A549 (cell line): ENCODE results near the gene TBC1D20. TPM values are rescaled to one million over a fixed set of nuclear protein-coding genes. Genes with fewer than 3 reads are reported as not detected.
A peak's percentile ranks its signal among the peaks of the same experiment; 100 is the strongest.

ENCODE experiments used
- ATAC-seq, 2 experiments: fragments of 200-7000 bp in 1 of 2; fragments of >200 bp in 1 of 2; cut with Nextera tagmentation in 1 of 2; cut with Tn5 transposase in 1 of 2; 3 replicates each; pipeline versions ENCODE4 v1.8.0 to v1.9.1; 2018 to 2020; ENCODE audit warnings: mild to moderate bottlenecking in 1 of 2, moderate library complexity in 1 of 2
- CTCF ChIA-PET: fragments of 300-600 bp; sonication (Branson Sonifier 250); formaldehyde crosslinking; extraction: SDS; loops from one replicate; lab custom pipeline; 2021; ENCODE audit warnings: antibody characterized with exemption, inconsistent platforms; lab: Yijun Ruan, JAX
- POLR2A ChIA-PET: fragments of 350-600 bp; formaldehyde crosslinking; extraction: SDS; loops from one replicate; lab custom pipeline; 2021; ENCODE audit warnings: antibody characterized with exemption, inconsistent platforms; lab: Yijun Ruan, JAX
- DNase-seq, 2 experiments: peaks; one replicate each; pipeline versions ENCODE4 v3.0.0 to v3.0.0-alpha.2; 2011 to 2016; ENCODE audit warnings: low read depth in 1 of 2, low spot score in 1 of 2
- FAIRE-seq: peaks from 2 replicates; lab custom pipeline; 2011; peaks lifted over from hg19 to GRCh38; lab: Jason Lieb, UNC
- H3K27ac ChIP-seq, 2 experiments: fragments of >200 bp; sonication (Bioruptor Twin); formaldehyde crosslinking; 3 replicates each; pipeline ENCODE4 v1.5.1; 2016 to 2017
- H3K4me1 ChIP-seq: fragments of >200 bp; sonication (Bioruptor Twin); formaldehyde crosslinking; 3 replicates; pipeline ENCODE4 v1.6.1; 2016
- H3K4me2 ChIP-seq: fragments of >200 bp; sonication (Bioruptor Twin); formaldehyde crosslinking; 3 replicates; pipeline ENCODE4 v1.6.1; 2016
- H3K4me3 ChIP-seq: fragments of >200 bp; sonication (Bioruptor Twin); formaldehyde crosslinking; 3 replicates; pipeline ENCODE4 v1.5.1; 2016
- H3K9me3 ChIP-seq: fragments of >200 bp; sonication (Bioruptor Twin); formaldehyde crosslinking; 3 replicates; pipeline ENCODE4 v1.6.1; 2016
- BHLHE40 ChIP-seq: IDR thresholded peaks from 2 replicates; pipeline ENCODE4 v1.6.1; 2012; ENCODE audit warnings: low read depth, low read length, inconsistent platforms
- CBX8 ChIP-seq: fragments of 200-600 bp; sonication (generic); IDR thresholded peaks from 2 replicates; pipeline ENCODE4 v1.6.1; 2016
- CHD4 ChIP-seq: fragments of 200-600 bp; sonication (generic); IDR thresholded peaks from 2 replicates; pipeline ENCODE4 v1.6.1; 2016; ENCODE audit warnings: antibody characterized with exemption, mild to moderate bottlenecking, borderline replicate concordance
- CTCF ChIP-seq: fragments of >200 bp; sonication (Bioruptor Twin); formaldehyde crosslinking; IDR thresholded peaks from 3 replicates; pipeline ENCODE4 v1.5.1; 2016
- E2F6 ChIP-seq: IDR thresholded peaks from 2 replicates; pipeline ENCODE4 v1.6.1; 2012; ENCODE audit warnings: low read depth, borderline replicate concordance
- EHMT2 ChIP-seq: fragments of 200-600 bp; sonication (generic); IDR thresholded peaks from 2 replicates; pipeline ENCODE4 v1.6.1; 2016; ENCODE audit warnings: antibody characterized with exemption, low read depth, mild to moderate bottlenecking, moderate library complexity
- ESRRA ChIP-seq: fragments of 150-350 bp; IDR thresholded peaks from 2 replicates; pipeline ENCODE4 v1.6.1; 2014; ENCODE audit warnings: mild to moderate bottlenecking, low read length, borderline replicate concordance
- FOSB ChIP-seq: fragments of 250-450 bp; sonication (Bioruptor Pico); IDR thresholded peaks from 2 replicates; pipeline ENCODE4 v1.5.0; 2020; ENCODE audit warnings: mild to moderate bottlenecking, moderate library complexity
- FOSL2 ChIP-seq, 2 experiments: fragments of 450-650 bp in 1 of 2; fragments of >200 bp in 1 of 2; sonication (Bioruptor Twin) in 1 of 2; formaldehyde crosslinking; IDR thresholded peaks; 2 replicates each; pipeline versions ENCODE4 v1.5.0 to v1.6.1; 2016 to 2020; ENCODE audit warnings: mild to moderate bottlenecking in 1 of 2, moderate library complexity in 1 of 2
- GATA3 ChIP-seq: IDR thresholded peaks from 2 replicates; pipeline ENCODE4 v1.6.1; 2012; ENCODE audit warnings: borderline replicate concordance
- HDAC2 ChIP-seq: fragments of 200-600 bp; sonication (generic); IDR thresholded peaks from 2 replicates; pipeline ENCODE4 v1.6.1; 2016
- HOXA7 ChIP-seq: fragments of 250-450 bp; sonication (Bioruptor Pico); IDR thresholded peaks from 2 replicates; pipeline ENCODE4 v1.5.0; 2020; ENCODE audit warnings: mild to moderate bottlenecking, moderate library complexity
- HOXB13 ChIP-seq: fragments of 250-450 bp; sonication (Bioruptor Pico); IDR thresholded peaks from 2 replicates; pipeline ENCODE4 v1.5.0; 2020; ENCODE audit warnings: low read depth, mild to moderate bottlenecking, moderate library complexity
- HOXB5 ChIP-seq: fragments of 250-450 bp; sonication (Bioruptor Pico); IDR thresholded peaks from 2 replicates; pipeline ENCODE4 v1.5.0; 2020; ENCODE audit warnings: mild to moderate bottlenecking, moderate library complexity
- JUNB ChIP-seq: fragments of >200 bp; sonication (Bioruptor Twin); formaldehyde crosslinking; IDR thresholded peaks from 2 replicates; pipeline ENCODE4 v1.6.1; 2016
- KDM1A ChIP-seq: fragments of 200-600 bp; sonication (generic); IDR thresholded peaks from 2 replicates; pipeline ENCODE4 v1.6.1; 2016; ENCODE audit warnings: low read depth, mild to moderate bottlenecking
- MAFK ChIP-seq: fragments of 450-650 bp; IDR thresholded peaks from 2 replicates; pipeline ENCODE4 v1.6.1; 2014; ENCODE audit not compliant: partially characterized antibody
- NFE2L2 ChIP-seq: fragments of 150-350 bp; conservative IDR thresholded peaks from 2 replicates; pipeline ENCODE4 v1.6.1; 2014; ENCODE audit warnings: low read length
- NPAS2 ChIP-seq: fragments of 250-450 bp; sonication (Bioruptor Pico); IDR thresholded peaks from 2 replicates; pipeline ENCODE4 v1.8.0; 2022; ENCODE audit warnings: mild to moderate bottlenecking, moderate library complexity, borderline replicate concordance
- NR3C1 ChIP-seq: fragments of >200 bp; sonication (Bioruptor Twin); formaldehyde crosslinking; IDR thresholded peaks from 3 replicates; pipeline ENCODE4 v1.6.1; 2017
- PBX3 ChIP-seq: IDR thresholded peaks from 2 replicates; pipeline ENCODE4 v1.6.1; 2012
- POLR2A ChIP-seq: IDR thresholded peaks from 2 replicates; pipeline ENCODE4 v1.6.1; 2012; ENCODE audit warnings: mild to moderate bottlenecking, low read length
- RAD21 ChIP-seq, 2 experiments: fragments of >200 bp in 1 of 2; sonication (Bioruptor Twin) in 1 of 2; formaldehyde crosslinking in 1 of 2; IDR thresholded peaks in 1 of 2; conservative IDR thresholded peaks in 1 of 2; 2 replicates in 1 of 2; 3 replicates in 1 of 2; pipeline ENCODE4 v1.6.1; 2012 to 2018; ENCODE audit warnings: inconsistent platforms in 1 of 2
- RFX5 ChIP-seq: fragments of 450-650 bp; IDR thresholded peaks from 2 replicates; pipeline ENCODE4 v1.7.1; 2014; ENCODE audit warnings: antibody characterized with exemption, mild to moderate bottlenecking, moderate library complexity
- SMC3 ChIP-seq: fragments of >200 bp; sonication (Bioruptor Twin); formaldehyde crosslinking; IDR thresholded peaks from 3 replicates; pipeline ENCODE4 v1.6.1; 2018; ENCODE audit warnings: inconsistent platforms
- TFCP2L1 ChIP-seq: fragments of 250-450 bp; sonication (Bioruptor Pico); IDR thresholded peaks from 2 replicates; pipeline ENCODE4 v1.5.0; 2021; ENCODE audit warnings: mild to moderate bottlenecking
- ZC3H11A ChIP-seq: fragments of 450-650 bp; IDR thresholded peaks from 2 replicates; pipeline ENCODE4 v1.6.1; 2014; ENCODE audit warnings: antibody characterized with exemption, mild to moderate bottlenecking
- ZFP36 ChIP-seq: fragments of 450-650 bp; IDR thresholded peaks from 2 replicates; pipeline ENCODE4 v1.6.1; 2014; ENCODE audit warnings: borderline replicate concordance; ENCODE audit not compliant: partially characterized antibody
- WGBS: methylation state at CpG from one replicate; pipeline ENCODE4 v1.1.6; 2017; ENCODE audit errors: missing lambda C conversion rate; 5-methylcytosine and 5-hydroxymethylcytosine counted together
- polyA plus RNA-seq, 4 experiments: library from polyadenylated mRNA; depleted of rRNA in 3 of 4; stranded (reverse); fragments of >200 nt; fragmentation: RNase III in 1 of 4; extraction: RNeasy Plus Mini Kit Qiagen cat#74134 plus additional on column Dnase treatment in 1 of 4; gene quantifications; 2 replicates in 3 of 4; 3 replicates in 1 of 4; pipeline ENCODE4 v1.2.3, GENCODE V29; 2011 to 2017
- TF ChIP-seq, protein P1 (sequence below): fragments of 200-600 bp; sonication (generic); IDR thresholded peaks from 2 replicates; pipeline ENCODE4 v1.6.1; 2016; ENCODE audit warnings: antibody characterized with exemption, mild to moderate bottlenecking, moderate library complexity
- TF ChIP-seq, protein P2 (sequence below): IDR thresholded peaks from 2 replicates; pipeline ENCODE4 v1.6.1; 2012
- TF ChIP-seq, protein P3 (sequence below): fragments of >200 bp; sonication (Bioruptor Twin); formaldehyde crosslinking; IDR thresholded peaks from 2 replicates; pipeline ENCODE4 v1.6.1; 2016
- TF ChIP-seq, protein P4 (sequence below): fragments of >200 bp; sonication (Bioruptor Twin); formaldehyde crosslinking; IDR thresholded peaks from 3 replicates; pipeline ENCODE4 v1.6.1; 2016

TBC1D20 gene
- polyA plus RNA-seq, 2 of the 4 experiments (the other 2 are of a cell fraction): 28.0 to 43.4 TPM

DNA sequence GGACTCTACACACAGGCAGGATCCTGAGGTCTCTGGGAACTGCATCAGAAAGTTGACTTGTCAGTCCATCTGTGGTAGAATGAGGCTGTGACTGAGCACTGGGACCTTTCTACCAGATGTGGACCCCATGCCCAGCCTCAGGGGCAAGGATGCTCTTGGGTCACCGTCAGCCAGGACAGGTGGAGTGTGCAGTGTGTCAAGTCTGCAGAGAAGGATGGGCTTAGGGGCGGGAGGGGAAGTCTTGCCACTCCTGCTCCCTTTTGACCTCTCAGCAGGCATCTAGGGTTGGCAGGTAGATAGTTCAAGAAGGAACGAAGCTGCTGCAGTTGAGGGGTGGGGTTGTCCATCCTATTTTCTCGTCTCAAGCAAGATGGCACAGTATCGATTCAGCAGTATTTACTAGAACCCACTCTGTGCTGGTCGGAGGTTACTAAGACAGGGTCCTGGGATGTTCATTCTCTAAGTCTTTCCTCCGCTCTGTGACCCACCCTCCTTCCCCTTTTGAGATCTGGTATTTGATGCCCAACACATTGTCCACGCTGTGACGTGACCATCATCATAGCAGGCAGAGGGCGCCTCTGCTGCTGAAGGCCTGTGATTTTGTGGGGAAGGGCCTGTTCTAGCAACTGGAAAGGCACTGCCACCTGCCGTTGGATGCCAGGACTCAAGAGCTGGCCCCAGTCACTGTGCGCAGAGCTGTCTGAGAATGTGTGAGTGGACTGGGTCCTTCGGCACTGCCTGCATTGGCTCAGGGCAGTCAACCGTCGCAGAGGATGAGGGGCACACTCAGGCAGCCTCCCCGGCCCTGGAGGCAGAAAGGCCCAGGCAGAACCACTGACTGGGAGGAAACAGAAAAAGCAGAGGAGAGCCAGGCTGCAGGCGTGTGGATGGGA lies 31.1 kb downstream of the TBC1D20 start:
- Histone ChIP-seq H3K4me1 (peaks cover 16% of the 10 kb centered on the region), H3K27ac (peak overlapping the region; percentile 27 to 73; a peak in 5 of 6 replicates), H3K9me3 (no peaks in the 10 kb centered on the region), H3K4me3 (no peak overlapping the region), H3K4me2 (no peak overlapping the region)
- CTCF ChIA-PET: interaction anchor here (0.6 to 28.5 kb wide), 47 partner anchors 11 to 582 kb away, joined by 3 to 1229 read pairs (median 5); partner anchors contain the start of genes NRSN2, TBC1D20 and TRIB3
- WGBS: 44% methylated on average over 17 of the region's 17 CpGs
- POLR2A ChIA-PET: interaction anchor here (0.6 to 2.2 kb wide), 7 partner anchors 24 to 84 kb away, joined by 3 to 13 read pairs (median 6); partner anchors contain the start of gene TRIB3
- peak; percentile 99 for FAIRE-seq
- ATAC-seq: peak; percentile 70 to 93
- DNase-seq: peak; percentile 94 to 95
- no peak for TF ChIP-seq CBX8
- TF ChIP-seq NR3C1: no peak
- TF ChIP-seq HOXA7: no peak
- no peak for TF ChIP-seq KDM1A
- TF ChIP-seq RAD21 (conservative IDR thresholded peaks at IDR 0.05 in 1 of 2, IDR thresholded peaks at IDR 0.05 in 1 of 2): peak; percentile 95 to 98
- TF ChIP-seq NPAS2 (CRISPR knock-in tag): no peak
- TF ChIP-seq, protein P1, sequence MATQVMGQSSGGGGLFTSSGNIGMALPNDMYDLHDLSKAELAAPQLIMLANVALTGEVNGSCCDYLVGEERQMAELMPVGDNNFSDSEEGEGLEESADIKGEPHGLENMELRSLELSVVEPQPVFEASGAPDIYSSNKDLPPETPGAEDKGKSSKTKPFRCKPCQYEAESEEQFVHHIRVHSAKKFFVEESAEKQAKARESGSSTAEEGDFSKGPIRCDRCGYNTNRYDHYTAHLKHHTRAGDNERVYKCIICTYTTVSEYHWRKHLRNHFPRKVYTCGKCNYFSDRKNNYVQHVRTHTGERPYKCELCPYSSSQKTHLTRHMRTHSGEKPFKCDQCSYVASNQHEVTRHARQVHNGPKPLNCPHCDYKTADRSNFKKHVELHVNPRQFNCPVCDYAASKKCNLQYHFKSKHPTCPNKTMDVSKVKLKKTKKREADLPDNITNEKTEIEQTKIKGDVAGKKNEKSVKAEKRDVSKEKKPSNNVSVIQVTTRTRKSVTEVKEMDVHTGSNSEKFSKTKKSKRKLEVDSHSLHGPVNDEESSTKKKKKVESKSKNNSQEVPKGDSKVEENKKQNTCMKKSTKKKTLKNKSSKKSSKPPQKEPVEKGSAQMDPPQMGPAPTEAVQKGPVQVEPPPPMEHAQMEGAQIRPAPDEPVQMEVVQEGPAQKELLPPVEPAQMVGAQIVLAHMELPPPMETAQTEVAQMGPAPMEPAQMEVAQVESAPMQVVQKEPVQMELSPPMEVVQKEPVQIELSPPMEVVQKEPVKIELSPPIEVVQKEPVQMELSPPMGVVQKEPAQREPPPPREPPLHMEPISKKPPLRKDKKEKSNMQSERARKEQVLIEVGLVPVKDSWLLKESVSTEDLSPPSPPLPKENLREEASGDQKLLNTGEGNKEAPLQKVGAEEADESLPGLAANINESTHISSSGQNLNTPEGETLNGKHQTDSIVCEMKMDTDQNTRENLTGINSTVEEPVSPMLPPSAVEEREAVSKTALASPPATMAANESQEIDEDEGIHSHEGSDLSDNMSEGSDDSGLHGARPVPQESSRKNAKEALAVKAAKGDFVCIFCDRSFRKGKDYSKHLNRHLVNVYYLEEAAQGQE: no peak
- no peak for TF ChIP-seq FOSL2 (IDR thresholded peaks at IDR 0.05)
- TF ChIP-seq FOSL2 (CRISPR knock-in tag; IDR thresholded peaks at IDR 0.05): no peak
- TF ChIP-seq ZFP36: no peak
- TF ChIP-seq EHMT2: no peak
- TF ChIP-seq ESRRA: 0 out of 2 replicates have a peak, but pooled peaks have one; percentile 34
- TF ChIP-seq, protein P2, sequence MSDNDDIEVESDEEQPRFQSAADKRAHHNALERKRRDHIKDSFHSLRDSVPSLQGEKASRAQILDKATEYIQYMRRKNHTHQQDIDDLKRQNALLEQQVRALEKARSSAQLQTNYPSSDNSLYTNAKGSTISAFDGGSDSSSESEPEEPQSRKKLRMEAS: peak; percentile 81
- no peak for TF ChIP-seq HDAC2
- no peak for TF ChIP-seq TFCP2L1 (CRISPR knock-in tag)
- no peak for TF ChIP-seq MAFK
- 0 out of 2 replicates have a peak, but pooled peaks have one; percentile 28 for TF ChIP-seq GATA3
- TF ChIP-seq SMC3: peak; percentile 98
- TF ChIP-seq HOXB5 (CRISPR knock-in tag): no peak
- no peak for TF ChIP-seq CHD4
- no peak for TF ChIP-seq ZC3H11A
- TF ChIP-seq RFX5: no peak
- no peak for TF ChIP-seq HOXB13 (CRISPR knock-in tag)
- TF ChIP-seq, protein P3, sequence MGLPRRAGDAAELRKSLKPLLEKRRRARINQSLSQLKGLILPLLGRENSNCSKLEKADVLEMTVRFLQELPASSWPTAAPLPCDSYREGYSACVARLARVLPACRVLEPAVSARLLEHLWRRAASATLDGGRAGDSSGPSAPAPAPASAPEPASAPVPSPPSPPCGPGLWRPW: no peak
- no peak for TF ChIP-seq FOSB (CRISPR knock-in tag)
- TF ChIP-seq BHLHE40: no peak
- no peak for TF ChIP-seq PBX3
- no peak for TF ChIP-seq POLR2A
- TF ChIP-seq, protein P4, sequence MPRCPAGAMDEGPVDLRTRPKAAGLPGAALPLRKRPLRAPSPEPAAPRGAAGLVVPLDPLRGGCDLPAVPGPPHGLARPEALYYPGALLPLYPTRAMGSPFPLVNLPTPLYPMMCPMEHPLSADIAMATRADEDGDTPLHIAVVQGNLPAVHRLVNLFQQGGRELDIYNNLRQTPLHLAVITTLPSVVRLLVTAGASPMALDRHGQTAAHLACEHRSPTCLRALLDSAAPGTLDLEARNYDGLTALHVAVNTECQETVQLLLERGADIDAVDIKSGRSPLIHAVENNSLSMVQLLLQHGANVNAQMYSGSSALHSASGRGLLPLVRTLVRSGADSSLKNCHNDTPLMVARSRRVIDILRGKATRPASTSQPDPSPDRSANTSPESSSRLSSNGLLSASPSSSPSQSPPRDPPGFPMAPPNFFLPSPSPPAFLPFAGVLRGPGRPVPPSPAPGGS: no peak
- no peak for TF ChIP-seq NFE2L2
- peak; percentile 99 for TF ChIP-seq CTCF
- no peak for TF ChIP-seq JUNB
- no peak for TF ChIP-seq E2F6
